Activated CD4-positive, alpha-beta T cell treated with anti-CD3 and anti-CD28 coated beads, Interleukin-2, amount 50 U/mL, for 1 hour (primary cell): ENCODE results near the gene FUT6.
"Not testable (repeated sequence)": the region's sequence is repeated elsewhere in the genome, so short reads cannot be mapped to it uniquely, and the experiment has no call there.

ENCODE experiments used
- DNase-seq: peaks from one replicate; pipeline ENCODE4 v3.0.0-alpha.2; 2020

The FUT6 gene

DNA sequence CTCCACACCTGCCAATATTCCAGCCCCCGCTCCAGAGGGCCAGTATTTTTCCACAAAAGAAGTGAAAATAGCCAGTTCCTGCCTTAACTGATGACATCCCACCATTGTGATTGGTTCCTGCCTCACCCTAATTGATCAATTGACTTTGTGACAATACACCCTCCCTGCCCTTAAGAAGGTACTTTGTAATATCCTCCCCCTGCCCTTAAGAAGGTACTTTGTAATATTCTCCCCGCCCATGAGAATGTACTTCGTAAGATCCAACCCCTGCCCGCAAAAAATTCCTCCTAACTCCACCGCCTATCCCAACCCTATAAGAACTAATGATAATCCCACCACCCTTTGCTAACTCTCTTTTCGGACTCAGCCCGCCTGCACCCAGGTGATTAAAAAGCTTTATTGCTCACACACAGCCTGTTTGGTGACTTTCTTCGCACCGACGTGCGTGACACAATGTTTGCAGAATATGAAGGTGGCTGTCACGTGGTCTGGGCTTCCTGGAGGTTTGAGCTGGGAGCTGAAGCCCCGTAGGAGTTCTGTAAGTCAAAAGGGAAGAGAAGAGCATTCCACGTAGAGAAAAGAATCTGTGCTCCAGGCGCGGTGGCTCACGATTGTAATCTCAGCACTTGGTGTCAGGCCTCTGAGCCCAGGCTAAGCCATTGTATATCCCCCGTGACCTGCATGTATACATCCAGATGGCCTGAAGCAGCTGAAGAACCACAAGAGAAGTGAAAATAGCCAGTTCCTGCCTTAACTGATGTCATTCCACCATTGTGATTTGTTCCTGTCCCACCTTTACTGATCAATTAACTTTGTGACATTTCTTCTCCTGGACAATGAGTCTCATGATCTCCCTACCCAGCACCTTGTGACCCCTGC, 17.9 kb upstream of the FUT6 start:
- DNase-seq, result no peak

DNA sequence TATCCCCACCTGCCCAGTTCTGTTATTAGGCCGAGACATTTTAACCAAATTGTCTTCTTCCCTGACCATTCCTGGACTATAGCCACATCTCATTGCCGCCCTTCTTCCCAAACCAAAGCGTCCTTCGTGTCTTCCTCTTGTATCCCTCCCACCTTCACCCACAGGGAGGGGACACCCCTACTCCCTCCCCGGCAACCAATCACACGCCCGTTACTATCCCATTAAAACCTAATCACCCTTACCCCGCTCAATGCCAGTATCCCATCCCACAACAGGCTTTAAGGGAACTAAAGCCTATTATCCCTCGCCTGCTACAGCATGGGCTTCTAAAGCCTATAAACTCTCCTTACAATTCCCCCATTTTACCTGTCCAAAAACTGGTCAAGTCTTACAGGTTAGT, 15.6 kb upstream of the FUT6 start:
- DNase-seq, result not testable (repeated sequence)

DNA sequence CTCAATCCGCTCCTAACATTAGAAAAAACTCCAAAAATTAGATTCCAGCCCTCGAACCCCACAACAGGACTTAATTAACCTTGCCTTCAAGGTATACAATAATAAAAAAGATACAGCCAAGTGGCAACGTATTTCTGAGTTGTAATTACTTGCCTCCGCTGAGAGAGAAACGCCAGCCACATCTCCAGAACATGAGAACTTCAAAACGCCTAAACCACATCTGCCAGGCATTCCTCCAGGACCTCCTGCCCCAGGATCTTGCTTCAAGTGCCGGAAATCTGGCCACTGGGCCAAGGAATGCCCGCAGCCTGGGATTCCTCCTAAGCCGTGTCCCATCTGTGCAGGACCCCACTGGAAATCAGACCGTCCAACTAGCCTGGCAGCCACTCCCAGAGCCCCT, 14.6 kb upstream of the FUT6 start:
- not testable (repeated sequence) for DNase-seq

DNA sequence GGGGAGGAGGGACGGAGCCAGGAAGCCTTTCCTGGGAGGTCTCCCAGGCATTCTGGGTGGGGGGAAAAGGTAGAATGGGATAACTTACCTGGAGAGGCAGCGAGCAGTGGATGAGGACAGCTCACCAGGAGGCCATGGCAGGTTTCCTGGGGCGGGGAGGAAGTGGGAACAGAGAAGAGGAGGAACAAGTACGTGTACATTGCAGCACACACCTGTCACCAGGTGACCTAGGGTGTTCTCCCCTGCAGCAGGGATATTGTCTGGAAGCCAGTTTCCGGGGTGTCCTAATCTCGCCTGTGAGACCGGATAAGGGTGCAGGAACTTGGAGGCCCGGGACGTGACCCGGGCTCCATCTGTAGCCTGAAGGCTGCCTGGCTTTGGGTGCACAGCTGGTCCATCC, 11.8 kb upstream of the FUT6 start, which contains the start of gene FUT3:
Gene FUT3 (minus strand): TSS at position 148 of the 400 bp plus-strand sequence.
- no peak for DNase-seq

DNA sequence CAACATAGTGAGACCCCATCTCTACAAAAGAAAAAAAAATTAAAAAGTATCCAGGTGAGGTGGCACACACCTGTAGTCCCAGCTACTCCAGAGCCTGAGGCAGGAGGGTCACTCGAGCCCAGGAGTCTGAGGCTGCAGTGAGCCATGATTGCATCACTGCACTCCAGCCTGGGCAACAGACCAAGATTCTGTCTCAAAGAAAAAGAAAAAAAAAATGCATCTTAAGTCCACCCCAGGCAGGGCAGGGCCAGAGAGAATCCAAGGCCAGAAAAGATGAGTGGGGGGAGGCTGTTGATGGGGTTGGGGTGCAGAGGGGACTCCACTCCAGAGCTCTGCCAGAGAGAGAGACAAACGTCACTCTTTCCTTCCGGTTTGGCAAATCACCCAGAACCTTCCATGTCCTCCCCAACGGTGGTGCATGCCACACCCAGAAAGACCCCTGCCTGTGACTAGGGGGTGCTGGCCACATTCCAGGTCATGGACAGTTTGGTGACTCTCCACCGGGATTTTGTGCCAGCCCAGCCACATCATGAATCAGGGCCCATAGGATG, 11.3 kb upstream of the FUT6 start:
- DNase-seq, result no peak

DNA sequence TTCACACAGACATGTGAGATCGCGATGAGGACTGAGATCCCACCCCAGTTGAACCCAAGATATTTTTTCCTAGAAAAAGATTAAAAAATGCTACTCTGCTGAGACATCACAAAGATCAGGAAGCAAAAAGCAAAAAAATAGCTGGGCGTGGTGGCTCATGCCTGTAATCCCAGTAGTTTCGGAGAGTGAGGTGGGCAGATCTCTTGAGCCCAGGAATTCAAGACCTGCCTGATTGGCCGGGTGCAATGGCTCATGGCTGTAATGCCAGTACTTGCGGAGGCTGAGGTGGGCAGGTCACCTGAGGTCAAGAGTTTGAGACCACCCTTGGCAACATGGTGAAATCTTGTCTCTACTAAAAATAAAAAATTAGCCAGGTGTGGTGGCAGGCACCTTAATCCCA, 10.7 kb upstream of the FUT6 start:
- DNase-seq, result no peak

DNA sequence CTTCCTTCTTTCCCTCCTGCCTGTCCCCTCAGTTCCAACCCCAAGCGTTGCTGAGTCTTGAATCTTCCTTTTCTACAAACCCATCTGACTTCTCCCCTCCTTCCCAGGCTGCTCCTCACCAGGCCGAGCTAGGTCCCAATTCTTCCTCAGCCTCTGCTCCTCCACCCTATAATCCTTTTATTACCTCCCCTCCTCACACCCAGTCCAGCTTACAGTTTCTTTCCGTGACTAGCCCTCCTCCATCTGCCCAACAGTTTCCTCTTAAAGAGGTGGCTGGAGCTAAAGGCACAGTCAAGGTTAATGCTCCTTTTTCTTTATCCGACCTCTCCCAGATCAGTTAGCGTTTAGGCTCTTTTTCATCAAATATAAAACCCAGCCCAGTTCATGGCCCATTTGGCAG, 9.1 kb upstream of the FUT6 start:
- DNase-seq, result not testable (repeated sequence)

DNA sequence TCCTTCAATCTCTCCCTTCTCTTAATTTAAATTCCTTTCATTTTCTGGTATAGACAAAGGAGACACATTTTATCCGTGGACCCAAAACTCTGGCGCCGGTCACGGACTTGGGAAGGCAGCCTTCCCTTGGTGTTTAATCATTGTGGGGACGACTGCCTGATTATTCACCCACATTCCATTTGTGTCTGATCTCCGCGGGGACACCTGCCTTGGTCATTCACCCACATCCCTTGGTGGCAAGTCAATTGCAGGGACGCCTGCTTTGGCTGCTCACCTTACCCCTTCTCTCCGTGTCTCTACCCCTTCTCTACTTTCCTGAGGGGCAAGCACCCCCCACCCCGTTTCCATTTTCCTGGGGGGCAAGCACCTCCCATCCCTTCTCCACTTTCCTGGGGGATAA, 8.3 kb upstream of the FUT6 start:
- not testable (repeated sequence) for DNase-seq

DNA sequence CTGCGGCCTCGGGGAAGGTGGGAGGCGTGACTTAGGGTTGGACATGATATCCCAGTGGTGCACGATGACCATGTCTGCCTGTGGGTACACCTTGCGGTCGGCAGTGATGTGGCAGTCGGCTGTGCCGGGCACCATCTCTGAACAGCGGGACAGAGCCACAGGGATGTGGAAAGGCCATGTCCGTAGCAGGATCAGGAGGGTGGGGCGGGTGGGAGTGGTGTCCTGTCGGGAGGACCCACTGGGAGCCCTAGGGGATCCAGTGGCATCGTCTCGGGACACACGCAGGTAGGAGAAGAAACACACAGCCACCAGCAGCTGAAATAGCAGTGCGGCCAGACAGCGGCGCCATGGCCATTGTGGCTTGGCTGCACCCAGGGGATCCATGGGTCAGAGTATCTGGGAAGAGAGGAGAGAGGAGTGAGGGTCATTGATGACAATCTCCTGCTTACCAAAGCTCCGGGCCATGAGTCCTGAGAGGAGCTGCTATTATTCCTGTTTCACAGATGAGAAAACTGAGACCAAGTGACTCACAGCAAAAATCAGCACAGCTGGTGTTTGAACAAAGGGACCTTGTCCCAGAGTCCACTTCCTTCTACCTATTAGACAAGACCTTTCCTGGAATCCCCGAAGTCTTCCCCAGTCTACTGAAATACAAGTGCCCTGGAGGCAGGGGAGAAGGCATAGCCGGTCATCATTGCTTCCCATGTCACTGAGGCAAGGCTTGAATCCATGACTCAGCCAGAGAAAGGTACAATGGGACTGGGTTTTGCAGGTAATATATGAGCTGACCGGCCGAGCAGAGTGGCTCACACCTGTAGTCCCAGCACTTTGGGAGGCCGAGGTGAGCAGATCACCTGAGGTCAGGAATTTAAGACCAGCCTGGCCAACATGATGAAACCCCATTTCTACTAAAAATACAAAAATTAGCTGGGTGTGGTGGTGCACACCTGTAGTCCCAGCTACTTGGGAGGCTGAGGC, 5.2 kb upstream of the FUT6 start:
- no peak for DNase-seq

DNA sequence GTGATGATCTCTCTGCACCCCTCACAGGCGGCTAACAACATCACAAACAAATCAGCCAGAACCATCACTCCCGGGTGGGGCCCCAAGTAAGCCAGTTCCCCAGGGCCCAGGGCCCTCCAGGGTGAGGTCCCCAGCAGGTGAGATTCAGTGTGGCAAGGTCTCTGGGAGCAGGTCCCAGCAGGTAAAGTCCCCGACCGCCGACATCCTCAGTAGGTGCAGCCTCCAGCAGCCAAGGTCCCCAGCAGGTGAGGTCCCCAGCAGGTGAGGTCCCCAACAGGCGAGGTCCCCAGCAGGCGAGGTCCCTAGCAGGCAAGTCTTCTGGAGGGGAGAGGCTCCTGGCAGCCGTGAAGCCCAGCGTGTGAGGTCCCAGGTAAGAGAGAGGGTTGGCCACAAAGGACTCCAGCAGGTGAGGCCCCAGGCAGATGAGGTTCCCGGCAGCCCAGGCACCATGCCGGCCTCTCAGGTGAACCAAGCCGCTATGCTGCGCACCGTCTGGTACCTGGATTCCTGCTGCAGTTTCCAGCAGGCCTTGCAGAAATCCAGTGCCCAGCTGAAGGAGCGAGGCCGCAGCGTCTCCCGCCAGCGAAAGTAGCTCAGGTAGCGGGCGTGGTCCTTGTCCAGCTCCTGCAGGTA, 3.9 kb upstream of the FUT6 start:
- DNase-seq, result no peak

DNA sequence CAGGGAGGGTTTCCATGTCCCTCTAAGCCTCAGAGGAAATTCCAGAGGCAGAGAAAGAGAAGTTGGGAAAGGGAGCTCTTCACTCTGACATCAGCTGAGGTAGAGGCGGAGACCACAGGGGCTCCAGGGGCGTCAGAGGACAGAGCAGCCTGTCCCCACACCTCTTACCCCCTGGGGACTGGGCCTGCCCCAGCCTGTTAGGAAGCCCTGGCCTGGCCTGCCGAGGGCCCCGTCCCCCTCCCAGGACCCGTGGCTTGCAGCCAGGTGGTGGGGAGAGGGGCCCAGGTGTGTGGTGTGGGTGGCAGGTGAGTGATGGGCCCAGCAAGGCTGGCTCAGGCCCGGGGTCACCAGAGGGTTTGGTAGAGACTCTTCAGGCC, 2.2 kb upstream of the FUT6 start:
- DNase-seq, result not testable (repeated sequence)

DNA sequence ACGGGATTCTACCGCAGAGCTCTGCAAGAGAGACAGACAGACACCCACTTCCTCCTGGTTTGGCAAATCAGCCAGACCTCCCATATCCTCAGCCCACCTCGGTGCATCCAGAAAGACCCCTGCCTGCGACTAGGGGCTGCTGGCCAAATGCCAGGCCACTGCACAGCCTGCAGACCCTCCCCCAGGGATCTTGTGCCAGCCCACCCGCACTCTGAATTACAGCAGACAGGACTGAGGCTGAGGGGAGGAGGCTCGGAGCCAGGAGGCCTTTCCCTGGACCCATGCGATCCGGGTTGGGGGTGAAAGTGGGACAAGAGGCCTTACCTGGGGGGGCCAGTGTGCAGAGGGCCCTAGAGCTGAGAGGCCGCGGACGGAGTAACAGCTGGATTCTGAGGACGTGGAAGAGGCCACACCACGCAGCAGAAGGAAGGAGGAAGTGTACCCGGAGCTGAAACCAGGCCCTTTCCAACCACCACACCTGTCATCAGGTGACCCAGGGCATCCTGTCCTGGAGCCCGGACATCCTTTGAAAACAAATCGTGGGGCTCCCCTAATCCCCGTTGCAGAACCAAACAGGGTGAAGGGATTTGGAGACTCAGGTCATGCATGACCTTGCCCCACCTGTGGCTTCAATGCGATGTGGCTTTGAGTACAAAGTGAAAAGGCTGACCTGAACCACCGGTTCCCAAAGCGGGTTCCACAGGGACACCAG, 993 bp downstream of the FUT6 start:
- no peak for DNase-seq

DNA sequence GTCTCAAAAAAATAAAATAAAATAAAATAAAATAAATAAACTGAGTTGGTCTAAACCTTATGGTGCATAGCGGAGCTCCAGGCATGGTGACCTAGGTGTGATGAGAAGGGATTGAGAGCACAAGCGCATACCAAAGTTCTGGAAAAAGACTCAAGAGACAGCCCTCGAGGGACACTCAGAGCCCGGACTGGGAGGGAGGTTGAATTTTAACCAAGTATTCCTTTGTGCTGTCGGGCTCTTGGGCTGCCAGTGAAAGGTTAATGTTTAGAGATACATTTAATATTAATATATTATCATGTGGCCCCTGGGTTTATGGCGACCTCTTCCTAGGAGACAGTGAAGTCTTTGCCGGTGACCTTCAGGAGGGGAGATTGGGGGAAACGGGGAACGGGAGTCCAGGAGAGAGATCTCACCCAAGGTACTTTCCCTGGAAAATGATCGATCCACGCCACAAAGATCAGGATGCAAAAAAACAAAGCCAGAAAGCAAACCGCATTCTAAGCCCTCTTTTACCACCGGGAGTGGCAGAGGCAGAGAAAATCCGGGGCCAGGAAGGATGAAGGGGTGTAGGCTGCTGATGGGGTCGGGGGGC, 1.6 kb downstream of the FUT6 start:
- DNase-seq, result no peak

DNA sequence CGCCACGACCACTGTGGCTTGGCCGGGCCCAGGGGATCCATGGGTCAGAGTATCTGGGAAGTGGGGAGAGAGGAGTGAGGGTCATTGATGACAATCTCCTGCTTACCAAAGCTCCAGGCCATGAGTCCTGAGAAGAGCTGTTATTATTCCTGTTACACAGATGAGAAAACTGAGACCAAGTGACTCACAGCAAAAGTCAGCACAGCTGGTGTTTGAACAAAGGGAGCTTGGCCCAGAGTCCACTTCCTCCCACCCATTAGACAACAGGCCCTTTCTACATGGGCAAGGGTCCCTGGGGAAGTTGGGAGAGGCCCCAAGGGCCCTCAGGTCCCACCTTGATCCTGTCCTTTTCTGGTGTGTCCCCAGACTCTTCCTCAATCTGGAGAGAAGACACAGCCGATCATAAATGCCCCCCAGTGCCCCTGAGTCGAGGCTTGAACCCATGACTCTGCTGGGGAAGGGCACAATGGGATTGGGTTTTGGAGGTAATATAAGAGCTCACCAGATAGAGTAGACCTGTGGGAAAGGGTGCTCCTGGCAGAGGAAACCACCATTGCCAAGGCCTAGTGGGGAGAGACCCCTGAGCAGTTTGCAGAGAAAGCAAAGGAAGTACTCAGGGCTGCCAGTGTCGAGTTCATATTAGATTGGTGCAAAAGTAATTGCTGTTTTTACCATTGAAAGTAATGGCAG, 6.8 kb downstream of the FUT6 start:
- no peak for DNase-seq

DNA sequence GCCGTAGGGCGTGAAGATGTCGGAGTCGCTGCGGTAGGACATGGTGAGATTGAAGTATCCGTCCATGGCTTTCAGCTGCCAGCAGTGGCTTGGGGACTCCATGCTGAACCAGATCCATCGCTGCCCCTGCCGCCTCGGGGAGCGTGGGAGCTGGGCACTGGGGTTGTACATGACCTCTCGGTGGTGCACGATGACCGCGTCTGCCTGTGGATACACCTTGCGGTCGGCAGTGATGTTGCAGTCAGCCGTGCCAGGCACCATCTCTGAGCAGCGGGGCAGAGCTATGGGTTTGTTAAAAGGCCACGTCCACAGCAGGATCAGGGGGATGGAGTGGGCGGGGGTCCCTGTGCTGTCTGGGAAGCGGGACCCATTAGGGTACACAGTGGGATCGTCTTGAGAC, 7.4 kb downstream of the FUT6 start:
- DNase-seq, result no peak

DNA sequence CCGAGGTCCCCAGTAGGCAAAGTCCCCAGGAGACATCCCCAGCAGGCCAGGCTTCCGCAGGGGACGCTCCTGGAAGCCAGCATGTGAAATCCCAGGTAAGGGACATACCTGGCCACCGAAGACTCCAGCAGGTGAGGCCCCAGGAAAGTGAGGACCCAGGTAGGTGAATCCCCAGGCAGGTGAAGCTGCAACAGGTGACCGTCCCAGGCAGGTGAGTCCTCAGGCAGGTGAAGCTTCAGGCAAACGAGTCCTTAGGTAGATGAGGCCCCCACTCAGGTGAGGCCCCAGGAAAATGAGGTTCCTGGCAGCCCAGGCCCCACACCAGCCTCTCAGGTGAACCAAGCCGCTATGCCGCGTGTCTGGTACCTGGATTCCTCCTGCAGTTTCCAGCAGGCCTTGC, 8.3 kb downstream of the FUT6 start:
- DNase-seq, result no peak

DNA sequence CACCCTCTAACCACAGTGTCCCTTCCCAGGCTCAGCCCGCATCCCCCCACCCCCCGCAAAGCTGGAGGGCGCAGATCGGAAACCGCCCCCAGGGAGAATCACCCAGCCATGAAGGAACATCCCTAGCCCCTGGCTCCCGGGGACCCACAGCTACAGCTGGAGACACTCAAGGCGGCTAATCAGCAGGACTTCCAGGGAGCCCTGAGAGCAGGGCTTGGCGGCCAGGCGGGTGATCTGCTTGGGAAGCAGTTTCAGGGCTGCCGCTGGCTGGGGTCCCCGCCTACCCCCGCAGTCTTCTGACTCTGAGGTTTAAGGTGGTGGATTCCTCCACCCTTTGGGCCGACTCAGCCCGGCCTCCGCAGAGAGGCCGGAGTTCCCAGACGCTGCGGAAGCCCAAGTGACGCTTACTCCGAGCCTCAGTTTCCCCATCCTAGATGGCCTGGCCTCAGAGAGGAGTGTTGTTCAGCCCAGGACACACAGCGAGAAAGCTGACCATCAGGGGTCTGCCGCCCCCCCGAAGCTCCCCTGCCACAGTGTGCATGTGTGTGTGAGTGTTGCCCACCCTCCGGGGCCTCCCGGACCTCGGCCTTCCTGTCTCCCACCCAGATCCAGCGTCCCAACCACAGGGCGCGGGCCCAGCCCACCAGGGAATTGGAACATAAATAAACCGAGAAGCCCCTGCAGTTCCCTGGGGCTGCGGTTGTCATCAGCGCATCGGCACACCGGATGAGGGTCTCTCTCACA, 9.8 kb downstream of the FUT6 start:
- DNase-seq, result no peak

DNA sequence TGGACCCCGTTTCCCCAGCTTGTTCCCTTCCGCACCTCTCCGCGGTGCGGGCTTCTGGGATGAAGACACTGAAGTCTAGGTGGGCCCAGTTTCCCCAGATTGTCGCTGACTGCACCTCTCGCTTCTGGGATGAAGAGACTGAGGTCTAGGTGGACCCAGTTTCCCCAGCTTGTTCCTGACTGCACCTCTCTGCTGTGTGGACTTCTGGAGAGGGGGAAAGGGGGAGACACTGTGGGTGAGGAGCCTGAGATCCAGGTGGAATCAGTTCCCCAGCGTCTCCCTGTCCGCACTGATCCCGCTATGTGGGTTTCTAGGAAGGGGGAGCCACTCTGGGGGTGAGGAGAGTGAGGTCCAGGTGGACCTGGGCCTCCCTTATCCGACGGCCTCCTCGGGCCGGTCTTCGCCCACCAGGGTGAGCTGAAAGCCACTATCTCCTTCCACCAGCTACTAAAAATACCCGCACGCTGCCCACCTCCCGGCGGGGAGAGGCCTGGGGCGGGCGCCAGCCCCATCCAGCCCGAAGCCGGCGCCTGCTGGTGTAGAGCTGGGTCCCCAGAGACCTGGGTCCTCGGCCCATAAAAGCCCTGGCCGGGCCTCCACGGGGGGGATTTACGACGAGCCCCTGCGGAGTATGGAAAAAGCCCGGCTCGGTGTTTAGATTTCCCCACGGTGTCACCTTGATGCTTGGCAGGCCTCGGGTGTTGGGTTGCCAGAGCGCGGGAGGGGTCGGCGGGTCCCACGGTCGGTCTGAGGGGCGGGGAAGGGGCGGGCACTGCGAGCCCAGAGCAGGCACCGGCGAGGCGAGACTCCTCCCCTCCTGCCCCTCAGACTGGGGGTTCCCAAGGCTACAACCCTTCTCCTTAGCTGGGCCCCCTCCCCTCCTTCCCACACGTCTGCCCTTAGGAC, 10.6 kb downstream of the FUT6 start:
- no peak for DNase-seq

DNA sequence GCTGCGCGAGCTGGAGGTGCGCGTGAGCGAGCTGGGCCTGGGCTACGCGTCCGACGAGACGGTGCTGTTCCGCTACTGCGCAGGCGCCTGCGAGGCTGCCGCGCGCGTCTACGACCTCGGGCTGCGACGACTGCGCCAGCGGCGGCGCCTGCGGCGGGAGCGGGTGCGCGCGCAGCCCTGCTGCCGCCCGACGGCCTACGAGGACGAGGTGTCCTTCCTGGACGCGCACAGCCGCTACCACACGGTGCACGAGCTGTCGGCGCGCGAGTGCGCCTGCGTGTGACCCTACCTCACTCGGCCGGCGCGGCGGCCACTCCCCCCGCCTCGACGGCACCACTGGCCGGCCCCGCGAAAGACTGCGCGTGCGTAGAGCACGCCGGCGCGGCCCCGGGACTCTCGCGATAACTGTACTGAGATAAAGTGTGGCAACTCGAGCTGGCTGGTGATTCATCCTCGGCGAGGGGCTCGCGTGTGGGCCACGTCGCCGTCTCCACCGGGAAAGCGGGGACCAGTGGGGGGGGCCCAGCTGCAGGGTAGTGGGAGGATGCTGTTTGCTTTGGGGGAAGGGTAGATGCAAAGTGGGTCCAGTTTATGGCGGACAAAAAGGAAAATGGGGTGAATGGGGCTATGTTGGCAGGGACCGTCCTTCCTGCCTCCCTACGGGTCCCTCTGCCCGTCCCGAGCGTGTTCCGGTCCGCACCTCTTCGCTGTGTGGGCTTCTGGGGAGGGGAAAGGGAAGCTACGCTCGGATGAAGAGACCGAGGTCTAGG, 11.4 kb downstream of the FUT6 start:
- peak; percentile 92 for DNase-seq
